ENCODE data around the gene SH3GL1.

The SH3GL1 gene

DNA sequence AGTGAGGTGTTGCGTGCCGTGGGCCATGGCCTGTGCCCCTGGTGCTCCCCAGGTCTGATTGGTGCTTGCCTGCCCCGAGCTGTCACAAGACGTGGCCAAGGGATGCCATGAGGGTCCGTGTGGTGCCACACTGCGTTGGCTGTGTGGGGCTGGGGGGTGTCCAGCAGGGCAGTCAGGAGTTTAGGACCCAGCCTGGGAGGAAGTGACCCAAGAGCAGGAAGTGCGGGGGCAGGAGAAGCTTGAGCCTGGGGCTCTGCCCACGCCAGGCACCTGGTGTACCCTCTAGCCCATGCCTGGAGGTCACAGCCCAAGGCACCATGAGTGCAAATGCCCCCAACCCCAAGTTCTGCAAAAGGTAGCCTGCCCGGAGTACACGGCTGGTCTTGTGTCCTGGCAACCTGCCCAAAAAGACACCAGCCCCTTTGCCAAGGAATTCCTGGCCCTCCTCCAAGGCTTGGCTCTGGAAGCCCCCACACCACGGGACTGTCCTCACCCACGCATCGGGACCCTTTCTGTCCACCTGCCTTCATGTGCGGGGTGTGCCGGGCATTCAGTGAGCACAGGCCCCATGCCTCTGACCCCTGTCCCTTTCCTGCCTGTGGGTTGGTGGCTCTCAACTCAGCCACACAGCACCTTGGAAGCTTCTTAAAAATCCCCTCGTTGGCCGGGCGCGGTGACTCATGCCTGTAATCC, 32.1 kb downstream of the SH3GL1 start:
- DNase-seq (ENCODE audit: low read depth in 2 of 2): peak in 1 of 2 donors; percentile 39
- H3K4me3 ChIP-seq (replicated peaks in 1 of 2; ENCODE audit: low read depth in 2 of 2, low read length in 2 of 2): no peak overlapping the region
- TF ChIP-seq, protein P1, sequence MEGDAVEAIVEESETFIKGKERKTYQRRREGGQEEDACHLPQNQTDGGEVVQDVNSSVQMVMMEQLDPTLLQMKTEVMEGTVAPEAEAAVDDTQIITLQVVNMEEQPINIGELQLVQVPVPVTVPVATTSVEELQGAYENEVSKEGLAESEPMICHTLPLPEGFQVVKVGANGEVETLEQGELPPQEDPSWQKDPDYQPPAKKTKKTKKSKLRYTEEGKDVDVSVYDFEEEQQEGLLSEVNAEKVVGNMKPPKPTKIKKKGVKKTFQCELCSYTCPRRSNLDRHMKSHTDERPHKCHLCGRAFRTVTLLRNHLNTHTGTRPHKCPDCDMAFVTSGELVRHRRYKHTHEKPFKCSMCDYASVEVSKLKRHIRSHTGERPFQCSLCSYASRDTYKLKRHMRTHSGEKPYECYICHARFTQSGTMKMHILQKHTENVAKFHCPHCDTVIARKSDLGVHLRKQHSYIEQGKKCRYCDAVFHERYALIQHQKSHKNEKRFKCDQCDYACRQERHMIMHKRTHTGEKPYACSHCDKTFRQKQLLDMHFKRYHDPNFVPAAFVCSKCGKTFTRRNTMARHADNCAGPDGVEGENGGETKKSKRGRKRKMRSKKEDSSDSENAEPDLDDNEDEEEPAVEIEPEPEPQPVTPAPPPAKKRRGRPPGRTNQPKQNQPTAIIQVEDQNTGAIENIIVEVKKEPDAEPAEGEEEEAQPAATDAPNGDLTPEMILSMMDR (IDR thresholded peaks at IDR 0.05; ENCODE audit: low read depth, low read length): no peak

DNA sequence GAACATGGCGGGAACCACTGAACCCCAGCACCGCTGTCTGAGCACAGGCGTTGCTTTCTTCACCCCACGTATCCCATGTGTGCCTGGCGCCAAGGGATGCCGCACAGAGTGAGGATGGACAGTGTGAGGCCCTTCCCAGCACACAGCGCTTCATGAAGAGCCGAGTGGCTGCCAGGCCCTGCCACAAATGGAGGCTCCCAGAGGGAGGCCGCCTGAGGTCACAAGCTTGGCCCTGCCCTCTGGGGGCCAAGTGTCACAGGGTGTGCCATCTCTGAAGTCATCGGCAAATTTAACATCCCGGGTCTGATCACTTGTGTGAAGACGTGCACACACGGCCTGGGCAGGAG, 32.6 kb downstream of the SH3GL1 start:
- TF ChIP-seq, protein P1 (IDR thresholded peaks at IDR 0.05; ENCODE audit: low read depth, low read length): no peak
- H3K4me3 ChIP-seq (replicated peaks in 1 of 2; ENCODE audit: low read depth in 2 of 2, low read length in 2 of 2): no peak overlapping the region
- no peak for DNase-seq (ENCODE audit: low read depth in 2 of 2)

DNA sequence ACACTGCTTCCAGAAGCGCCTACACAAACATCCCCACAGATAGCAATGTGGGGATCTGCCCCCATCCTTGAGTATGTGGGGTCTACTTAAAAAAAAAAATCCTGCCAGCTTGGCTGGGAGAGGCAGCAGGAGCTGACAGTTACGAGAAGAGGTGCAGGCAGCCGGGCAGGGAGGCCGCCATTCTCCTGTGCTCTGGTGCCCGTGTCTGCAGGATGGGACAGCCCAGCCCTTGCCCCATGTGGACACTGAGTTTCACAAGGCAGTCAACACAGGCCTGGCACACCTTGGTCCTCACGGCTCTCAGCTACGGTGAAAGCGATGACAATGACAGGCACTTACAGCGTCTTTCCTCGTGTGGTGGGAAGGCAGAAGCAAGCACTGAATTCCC, 33.0 kb downstream of the SH3GL1 start:
- no peak for DNase-seq (ENCODE audit: low read depth in 2 of 2)
- TF ChIP-seq, protein P1 (IDR thresholded peaks at IDR 0.05; ENCODE audit: low read depth, low read length): no peak
- no peak overlapping the region for H3K4me3 ChIP-seq (replicated peaks in 1 of 2; ENCODE audit: low read depth in 2 of 2, low read length in 2 of 2)

DNA sequence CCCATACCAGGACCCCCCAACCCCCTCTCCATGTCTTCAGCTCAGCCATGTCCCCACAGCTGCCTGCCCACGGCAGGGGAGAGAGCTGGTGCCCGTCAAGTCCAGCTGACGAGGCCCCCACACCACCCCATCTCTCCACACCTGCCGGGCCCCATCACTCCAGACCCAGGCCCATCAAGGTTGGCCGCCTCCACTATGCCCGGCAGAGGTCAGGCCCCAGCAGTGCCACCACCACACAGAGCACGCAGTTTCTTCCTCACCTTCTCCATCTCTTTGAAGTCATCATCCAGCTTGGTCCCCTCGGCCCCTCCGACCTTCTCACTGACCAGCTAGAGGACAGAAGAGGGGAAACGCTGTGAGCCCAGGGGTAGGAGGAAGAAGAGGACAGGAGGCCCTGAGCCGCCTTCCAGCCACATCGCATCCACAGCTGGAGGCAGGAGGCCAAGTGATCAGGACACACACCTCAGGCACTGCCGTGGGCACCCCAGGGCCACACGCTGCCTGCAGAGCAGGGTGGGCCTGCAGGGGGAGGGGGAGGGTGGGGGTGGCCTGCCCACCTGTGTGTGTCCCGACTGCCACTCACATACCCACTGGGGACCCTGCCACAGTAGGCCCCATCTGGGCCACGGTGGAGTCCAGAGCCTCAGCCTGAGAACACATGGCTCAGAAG, 33.5 kb downstream of the SH3GL1 start:
- DNase-seq (ENCODE audit: low read depth in 2 of 2): no peak
- TF ChIP-seq, protein P1 (IDR thresholded peaks at IDR 0.05; ENCODE audit: low read depth, low read length): no peak
- H3K4me3 ChIP-seq (replicated peaks in 1 of 2; ENCODE audit: low read depth in 2 of 2, low read length in 2 of 2): no peak overlapping the region

DNA sequence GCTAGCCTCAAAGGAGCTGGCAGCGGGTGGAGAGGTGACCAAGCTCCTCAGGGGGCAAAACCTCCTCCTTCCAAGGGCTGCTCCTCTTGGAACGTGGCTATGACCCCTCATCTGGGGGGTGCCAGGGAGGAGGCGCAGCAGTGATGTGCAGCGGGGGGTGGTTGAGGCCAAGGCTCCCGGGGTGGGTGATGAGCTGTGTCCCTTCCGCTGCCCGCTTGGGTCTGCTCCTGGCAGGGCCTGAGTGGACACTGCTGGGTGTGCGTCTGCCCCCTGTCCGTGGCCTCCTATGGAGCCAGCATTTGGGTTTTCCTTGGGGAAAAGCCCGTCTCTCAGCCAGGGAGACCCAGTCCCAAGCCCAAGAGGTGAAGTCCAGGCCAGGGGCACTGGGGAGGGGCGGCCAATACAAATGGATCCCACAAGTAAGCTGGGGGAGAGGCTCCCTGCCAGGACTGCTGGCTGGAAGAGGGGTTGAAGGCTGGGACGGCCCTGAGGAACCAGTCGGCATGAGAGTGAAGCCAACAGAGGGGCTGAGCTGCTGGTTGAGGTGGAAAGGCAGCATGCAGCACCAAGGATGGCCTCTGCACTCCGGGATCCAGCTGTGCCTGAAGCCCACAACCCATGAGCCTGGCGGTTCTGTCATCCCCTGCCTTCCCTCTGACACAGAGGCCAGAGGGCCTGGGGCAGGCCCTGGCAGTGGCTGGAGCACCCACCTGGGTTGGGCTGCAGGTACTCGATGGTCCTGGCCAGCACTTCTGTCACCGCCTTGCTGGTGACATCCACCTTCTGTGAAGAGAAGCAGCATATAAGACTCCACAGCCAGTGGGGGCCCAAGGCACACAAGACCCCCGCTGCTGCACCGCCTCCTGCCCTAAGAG, 34.3 kb downstream of the SH3GL1 start:
- H3K4me3 ChIP-seq (replicated peaks in 1 of 2; ENCODE audit: low read depth in 2 of 2, low read length in 2 of 2): no peak overlapping the region
- no peak for DNase-seq (ENCODE audit: low read depth in 2 of 2)
- TF ChIP-seq, protein P1 (IDR thresholded peaks at IDR 0.05; ENCODE audit: low read depth, low read length): no peak

DNA sequence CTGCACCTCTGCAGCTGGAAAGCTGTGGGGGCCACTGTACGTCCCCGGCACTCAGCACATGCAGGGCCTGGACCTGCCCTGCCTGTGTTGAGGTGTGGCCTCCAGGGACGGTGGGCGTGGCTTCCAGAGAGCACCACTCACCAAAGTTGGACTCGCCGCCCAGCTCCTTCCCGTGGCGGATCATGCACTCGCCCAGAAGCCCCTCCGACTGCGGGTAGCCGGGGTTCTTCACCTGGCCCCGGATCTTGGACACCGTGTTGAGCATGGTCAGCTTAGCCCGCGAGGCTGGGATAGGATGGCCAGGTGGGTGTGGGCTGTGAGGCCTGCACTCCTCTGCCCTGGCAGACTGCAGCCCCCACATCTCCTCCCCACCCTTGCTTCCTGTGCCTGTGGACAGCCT, 35.0 kb downstream of the SH3GL1 start:
- TF ChIP-seq, protein P1 (IDR thresholded peaks at IDR 0.05; ENCODE audit: low read depth, low read length): no peak
- no peak for DNase-seq (ENCODE audit: low read depth in 2 of 2)
- H3K4me3 ChIP-seq (replicated peaks in 1 of 2; ENCODE audit: low read depth in 2 of 2, low read length in 2 of 2): no peak overlapping the region

Data from cardiac fibroblast (primary cell).